COR-L47 (cell line): ENCODE measurements around the gene CIROP.

ENCODE experiments used
- DNase-seq: peaks from one replicate; lab custom pipeline; 2025; lab: John Stamatoyannopoulos, UW

The CIROP gene

DNA sequence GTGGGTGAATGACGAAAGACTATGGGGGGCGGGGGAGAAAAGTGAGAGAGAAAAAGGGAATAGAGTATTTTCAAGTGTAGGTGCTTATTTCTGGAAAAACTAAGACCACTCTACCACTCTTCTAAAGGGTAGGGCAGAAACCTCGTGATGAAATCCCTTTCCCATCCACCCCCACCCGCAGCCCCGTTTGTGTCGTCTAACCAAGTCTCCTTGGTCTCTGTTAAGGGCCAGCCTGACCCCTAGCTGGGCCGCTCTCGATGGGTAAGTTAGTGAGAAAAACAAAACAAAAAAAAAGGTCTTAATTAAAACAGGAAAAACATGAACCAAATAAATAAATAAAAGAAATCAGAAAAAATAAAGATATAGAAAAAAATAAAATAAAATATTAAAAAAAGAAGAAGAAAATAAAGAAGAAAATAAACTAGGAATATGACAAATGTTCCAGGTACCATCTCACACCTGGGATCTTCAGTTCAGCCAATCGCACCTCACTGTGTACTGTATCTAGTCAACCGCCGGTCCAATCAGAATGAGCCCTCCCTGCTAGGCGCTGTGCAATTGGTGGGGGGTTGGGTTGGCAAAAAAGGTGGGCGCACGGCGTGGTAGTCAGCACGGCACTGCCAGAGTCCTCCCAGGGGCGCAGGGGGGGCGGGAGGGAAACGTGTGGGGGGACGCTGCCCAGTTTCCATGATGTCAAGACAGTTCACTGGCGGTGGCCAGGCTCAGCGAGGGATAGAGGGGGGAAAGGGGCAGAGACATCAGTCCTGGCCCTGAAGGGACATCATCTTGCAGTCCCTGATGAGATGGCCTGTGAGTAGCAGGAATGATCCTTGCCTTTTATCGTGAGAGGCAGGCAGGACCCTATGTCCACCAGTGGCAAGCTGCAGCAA lies 37.7 kb downstream of the CIROP start:
- no peak for DNase-seq

DNA sequence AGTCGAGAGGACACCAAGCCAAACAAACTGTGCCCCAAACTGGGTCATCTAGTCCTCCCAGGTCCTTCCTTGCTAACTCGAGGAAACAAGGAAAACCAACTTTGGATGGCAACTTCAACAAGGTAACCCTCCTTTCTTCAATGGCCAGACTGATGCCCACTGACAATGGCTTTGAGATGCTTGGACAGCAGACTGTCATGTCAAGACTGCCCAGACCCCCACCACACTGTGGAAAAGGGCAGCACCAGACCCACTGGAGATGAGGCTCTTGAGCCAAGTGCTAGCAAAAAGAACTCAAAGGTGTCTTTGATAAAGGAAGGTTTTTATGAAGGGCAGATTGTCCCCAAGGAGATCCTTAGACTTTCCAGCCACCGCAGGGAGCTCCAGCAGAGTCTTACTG lies 38.4 kb downstream of the CIROP start:
- DNase-seq: no peak

DNA sequence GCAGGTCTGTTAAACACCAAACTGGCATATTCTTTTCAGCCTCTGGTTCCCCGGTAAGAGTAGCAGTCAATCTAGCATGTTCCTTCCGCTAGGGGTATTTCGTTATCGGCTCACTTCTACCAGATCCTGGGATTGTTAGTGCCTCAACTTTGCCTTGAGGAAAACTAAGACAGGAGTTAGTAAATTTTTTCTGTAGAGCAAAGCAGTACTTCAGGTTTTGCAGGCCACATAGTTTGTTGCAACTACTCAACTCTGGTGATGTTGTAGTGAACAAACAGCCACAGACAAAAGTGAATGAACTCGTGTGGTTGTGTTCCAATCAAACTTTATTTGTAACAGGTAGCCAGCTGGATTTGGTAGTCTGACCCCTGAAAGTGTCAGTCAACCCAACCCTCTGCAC lies 41.2 kb downstream of the CIROP start:
- no peak for DNase-seq

DNA sequence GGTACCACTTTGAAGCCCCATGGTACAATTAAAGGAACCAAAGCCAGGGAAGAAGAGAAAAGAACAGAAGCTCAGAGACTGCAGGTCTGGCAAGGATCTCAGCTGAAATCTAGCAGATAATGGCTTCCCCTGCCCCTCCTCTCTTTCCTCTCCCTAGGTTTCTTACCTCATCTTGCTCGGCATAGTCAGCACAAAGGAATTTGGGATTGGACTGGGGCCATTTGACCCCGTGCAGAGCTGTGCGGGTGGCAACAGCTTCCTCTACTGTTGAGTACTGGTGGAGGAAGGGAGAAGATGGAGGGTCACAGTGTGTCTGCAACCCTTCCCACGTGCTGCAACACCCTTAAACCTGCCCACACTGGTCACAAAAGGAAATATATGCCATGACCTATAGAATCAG lies 42.8 kb downstream of the CIROP start:
- DNase-seq: no peak

DNA sequence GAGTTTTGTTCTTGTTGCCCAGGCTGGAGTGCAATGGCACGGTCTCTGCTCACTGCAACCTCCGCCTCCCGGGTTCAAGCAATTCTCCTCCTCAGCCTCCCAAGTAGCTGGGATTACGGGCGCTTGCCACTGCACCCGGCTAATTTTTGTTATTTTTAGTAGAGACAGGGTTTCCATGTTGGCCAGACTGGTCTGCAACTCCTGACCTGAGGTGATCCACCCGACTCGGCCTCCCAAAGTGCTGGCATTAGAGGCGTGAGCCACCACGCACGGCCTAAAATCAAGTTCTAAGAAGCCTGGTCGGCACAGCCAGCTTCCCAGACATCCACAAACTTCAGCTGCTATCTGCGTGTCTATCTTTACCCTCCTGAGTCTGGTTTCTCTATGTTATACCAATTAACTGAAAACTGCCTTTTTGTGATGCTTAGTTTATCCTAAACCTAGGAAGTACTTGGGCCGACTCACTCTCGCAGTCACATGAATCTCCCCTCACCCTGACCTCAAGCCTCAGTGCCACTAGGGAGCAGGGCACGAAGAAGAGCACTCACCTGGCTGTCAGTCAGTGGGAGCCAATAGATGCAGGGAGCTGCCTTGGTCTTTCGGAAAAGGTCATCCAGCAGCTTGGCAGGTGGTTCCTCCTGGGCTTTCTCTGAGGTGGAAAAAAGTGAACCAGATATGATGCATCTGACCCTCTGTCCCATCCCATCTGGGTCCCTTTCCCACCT lies 44.1 kb downstream of the CIROP start:
- no peak for DNase-seq

DNA sequence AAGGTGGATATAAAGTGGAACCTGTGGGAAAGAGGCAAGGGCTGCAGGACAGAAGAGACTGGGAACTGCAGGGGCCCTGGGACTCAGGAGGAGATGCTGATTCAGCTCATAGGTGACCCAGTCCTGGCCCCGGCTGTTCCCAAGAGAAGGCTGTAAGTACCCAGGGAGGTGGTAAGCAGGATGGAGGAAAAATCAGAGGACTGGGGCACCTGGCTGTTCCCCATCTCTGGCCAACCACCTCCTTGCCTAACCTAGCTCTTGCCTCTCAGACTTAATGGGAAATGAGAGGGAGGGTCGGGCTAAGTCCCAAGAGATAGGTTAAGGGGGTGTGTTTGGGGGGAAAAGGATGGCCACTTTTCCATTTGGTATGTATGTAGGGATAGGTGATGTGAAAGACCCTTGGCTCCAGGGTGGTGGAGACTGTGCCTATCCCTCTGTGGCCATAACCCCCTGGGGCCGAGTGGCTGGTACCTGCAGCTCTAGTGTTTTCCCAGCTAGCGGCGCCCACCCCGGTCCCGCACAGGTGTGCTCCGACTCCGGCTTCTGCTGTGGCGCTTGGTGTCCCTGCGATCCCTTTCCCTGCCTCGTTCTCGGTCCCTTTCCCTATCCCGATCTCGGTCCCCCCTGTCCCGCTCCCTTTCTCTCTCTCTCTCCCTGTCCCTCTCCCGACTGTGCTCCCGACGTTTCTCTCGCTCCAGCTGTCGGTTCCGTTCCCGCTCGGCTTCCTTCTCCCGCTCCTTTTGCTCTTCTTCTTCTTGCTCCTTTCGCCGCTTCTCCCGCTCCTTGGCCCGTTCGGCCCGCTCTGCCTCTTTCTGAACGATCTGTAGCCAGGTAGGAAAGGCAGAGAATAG lies 45.9 kb downstream of the CIROP start:
- DNase-seq: no peak

DNA sequence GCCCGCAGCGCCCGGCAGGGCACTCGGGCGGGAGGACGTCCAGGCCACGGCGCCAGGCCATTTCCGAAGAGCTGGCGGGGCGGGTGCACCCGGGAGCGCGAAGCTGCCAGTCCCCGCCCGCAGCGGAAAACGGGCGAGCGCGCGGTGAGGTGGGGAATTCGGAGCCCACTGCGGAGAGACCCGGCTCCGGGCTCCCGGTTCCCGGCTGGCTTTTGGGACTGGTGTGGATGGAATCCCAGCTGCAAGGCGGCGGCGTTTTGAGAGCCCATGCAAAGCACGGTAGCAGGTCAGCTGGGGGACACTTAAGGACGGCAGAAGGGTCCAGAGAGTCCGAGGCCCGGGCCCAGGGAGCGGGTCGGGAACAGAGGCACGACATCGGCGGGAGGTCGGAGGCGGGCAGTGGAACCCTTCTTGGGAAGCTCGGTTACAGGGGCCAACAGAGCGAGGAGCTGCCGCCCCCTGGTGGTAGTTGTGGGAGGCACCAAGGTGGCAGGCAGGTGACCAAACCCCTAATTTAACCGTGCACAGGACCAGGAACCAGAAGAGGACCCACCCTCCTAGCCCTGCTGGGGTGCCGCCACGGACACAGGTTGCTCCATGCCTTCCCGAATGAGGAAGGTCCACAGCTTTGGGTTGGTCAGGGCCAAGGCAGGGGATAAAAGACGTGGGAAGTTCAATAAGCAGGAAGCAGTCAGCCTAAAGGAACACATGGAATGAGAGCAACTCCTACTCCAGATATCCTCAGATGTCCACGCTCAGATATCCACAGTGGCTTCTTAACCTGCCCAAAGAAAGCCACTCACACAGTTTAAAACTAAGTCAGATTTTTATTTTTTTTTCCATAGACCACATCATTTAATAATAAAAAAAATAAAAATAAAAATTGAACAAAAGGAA lies 46.8 kb downstream of the CIROP start:
- DNase-seq: no peak

DNA sequence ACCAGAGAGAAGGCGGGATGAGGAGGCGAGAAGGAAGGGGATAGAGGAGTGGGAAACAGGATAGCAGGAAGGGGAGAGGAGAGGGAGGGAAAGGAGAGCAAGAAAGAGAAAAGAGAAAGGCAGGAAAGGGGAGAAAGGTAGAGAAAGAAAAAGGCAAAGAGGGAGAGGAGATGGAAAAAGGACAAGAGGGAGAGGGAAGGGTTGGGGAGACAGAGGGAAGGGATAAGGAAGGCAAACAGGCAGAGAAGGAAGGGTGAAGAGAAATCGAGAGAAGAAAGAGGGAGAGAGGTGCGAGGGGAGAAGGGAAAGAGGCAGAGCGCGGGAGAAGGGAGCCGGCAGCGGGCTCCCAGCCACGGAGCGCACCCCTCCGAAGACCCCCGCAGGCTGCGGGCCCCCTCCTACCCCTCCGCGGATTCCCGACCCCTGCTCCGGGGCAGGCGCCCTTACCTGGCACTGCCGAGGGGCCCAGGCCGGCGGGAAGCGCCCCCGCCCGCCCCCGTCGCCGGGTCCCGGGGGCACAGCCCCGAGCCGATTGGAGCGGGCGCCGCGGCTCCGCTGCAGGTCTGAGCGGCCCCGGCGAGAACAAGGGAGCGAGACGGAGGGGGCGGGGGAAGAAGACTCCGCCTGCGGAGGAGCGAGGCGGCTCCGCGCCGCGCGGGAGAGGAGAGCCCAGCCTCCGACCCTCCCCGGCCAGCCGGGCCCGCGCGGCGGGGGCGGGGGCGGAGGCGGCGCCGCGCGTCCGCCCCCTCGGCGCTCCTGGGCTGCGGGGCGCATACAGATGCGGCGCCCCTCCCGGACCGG lies 47.6 kb downstream of the CIROP start, which contains the start of gene CDH24:
TSS of gene CDH24 (minus strand) at position 565 of the 801 bp plus-strand sequence. CDS start 1,787 bp downstream, outside the sequence.
- DNase-seq: no peak

DNA sequence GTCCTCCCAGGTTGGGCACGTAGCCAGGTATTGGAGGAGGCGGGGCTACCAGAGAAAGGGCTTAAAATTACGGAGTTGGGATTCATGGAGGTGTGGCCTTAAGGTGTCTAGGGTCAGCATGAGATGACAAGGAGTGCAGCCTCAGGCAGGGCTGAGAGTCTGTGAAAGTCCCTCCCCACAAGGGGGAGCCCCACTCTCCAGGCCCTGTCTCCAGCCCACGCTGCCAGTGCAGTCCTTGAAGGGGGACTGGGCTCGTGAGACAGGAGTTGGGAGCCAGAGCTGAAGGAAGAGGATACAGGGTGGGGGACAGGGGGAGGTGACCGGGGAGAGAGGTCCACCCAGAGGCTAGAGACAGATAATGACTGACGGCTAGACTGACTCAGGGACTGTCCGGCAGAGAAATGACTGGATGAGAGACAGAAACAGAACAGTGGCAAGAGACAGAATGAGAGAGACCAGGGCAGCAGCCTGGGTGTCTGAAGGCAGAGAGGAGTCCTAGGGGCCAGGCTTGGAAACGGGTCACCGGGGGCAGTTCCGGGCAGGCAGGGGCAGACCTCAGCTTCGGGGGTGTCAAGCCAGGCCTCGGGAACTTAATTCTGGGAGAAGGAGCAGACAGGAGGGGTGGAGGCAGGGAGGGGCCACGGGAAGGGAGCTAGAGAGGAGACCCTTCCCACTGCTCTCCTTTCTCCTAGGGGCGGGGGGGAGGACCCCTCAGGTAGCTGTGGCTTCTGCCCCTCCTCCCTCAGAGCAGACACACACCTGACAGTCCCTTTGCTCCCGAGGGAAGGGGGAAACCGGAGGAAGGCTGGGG lies 48.4 kb downstream of the CIROP start:
- no peak for DNase-seq

DNA sequence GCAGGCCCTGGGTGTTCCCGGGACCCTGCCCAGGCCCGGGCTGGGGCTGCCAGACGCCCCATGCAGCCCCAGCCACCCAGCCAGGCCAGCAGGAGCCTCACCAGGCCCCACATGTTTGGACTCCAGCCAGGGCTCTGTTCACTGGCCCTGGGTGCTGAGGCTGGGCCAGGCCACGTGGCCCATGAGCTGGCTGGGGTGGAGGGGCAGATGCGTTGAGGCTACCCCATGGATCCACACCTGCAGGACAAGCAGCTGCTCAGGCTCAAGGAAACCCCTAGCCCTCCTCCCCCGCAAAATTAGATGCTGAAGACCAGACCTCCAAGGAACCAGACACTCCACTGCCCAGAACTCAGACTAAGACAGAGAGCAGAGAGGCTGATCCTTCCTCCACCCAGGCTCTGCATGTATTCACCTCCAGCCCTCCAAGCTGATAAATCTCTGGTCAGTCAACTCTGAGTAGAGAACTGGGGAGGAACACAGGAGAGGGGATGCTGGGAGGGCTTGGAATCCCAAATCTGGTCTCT lies 49.1 kb downstream of the CIROP start:
- no peak for DNase-seq

DNA sequence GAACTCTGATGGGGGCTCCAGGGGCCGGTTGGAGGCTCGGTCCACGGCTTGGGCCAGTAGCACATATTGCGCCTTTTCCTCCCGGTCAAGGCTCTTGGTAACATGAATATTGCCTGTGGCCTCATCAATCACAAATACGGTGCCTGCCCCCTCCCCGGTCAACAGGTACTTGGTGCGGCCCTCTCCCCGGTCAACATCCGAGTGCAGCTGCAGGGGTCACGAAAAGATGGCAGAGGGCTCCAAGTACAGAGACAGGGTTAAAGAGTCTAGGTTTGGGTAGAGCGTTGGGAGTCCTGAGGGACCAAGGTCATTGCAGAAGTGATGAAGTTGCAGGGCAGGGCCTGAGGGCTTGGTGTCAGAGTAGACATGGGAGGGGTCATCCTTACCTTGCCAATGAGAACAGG lies 49.6 kb downstream of the CIROP start:
- no peak for DNase-seq

DNA sequence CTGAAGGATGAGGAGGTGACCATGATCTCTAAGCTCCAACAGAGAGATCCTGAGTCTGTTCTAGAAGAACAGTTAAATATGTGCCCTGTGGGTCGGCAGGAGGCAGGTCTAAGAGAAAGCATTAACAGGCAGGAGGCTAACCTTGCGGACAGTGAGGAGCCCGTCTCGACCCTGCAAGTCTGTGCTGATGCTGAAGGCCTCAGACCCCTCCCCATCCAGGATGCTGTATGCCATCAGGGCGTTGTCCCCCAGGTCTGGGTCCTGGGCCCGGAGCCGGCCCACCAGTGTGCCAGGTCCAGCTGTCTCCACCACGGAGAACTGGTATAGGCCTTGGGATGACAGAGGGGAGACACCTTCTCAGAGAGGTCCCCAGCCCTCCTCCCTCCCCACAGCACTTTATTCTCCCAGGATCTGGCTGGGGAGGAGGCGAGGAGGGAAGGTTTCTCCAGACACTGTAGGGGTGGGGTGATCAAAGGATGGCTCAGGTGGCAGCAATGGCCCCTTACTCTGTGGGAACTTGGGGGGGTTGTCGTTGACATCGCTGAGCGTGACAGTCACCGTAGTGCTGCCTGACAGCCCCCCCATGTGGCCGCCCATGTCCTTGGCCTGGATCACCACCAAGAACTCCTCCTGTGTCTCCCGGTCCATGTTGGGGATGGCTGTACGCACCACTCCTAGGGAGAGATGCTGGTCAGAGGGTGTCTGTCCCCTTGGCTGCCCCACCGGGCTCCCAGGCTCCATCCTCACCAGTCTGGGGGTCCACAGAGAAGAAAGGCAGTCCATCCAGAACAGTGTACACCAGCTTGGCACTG lies 50.6 kb downstream of the CIROP start:
- no peak for DNase-seq

DNA sequence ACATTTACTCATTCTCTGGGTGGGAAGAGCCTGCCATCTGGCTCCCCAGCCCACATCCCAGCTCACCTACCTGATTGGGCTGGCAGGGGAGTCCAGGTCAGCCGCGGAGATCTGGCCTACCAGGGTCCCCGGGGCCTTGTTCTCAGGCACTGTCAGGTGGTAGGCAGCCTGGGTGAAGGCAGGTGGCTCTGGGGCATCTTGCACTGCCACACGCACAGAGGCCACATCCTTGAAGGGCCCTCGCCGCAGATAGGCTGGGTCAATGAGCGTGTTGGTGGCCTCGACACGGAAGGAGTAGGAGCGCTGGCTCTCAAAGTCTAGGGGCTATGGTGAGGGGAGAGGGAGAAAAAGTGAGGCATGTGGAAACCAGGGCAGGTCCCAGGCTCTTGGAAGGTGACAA lies 51.4 kb downstream of the CIROP start:
- DNase-seq: no peak

DNA sequence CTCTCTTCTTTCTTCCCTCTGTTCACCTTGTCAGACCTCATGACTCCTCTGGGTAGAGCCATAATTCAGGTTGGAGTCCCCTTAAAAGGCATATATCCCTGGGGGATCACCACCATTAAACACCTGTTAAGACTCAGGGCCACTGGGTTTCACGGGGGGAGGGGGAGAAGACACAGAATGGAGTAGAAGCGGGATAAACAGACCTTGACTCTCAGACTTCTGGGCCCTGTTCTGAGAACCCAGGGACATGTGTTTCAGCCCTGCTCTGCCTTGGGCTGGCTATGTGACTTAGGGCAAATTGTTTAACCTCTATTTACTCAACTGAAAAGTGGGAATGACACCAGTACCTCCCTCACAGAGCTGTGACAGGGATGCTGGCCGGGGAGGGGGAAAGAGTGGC lies 52.1 kb downstream of the CIROP start:
- no peak for DNase-seq

DNA sequence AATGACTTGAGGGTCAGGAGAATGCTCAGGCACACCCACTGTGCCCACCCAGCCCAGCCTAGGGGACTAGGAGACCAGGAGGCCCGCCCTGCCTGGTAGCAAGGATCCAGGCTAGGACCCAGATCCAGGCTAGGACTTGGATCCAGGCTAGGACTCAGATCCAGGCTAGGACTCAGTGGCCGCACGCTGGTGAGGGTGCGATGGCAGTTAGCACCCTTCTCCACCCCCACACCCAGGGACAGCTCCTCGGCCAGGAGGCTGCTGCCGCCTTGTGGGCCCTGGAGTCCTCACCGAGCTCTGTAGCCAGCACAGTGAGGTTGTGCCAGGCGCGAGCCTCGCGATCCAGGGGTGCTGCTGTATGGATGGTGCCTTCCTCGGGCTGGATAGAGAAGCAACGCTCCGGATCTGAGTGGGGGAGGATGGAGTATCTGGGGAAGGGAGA lies 52.6 kb downstream of the CIROP start:
- DNase-seq: no peak

DNA sequence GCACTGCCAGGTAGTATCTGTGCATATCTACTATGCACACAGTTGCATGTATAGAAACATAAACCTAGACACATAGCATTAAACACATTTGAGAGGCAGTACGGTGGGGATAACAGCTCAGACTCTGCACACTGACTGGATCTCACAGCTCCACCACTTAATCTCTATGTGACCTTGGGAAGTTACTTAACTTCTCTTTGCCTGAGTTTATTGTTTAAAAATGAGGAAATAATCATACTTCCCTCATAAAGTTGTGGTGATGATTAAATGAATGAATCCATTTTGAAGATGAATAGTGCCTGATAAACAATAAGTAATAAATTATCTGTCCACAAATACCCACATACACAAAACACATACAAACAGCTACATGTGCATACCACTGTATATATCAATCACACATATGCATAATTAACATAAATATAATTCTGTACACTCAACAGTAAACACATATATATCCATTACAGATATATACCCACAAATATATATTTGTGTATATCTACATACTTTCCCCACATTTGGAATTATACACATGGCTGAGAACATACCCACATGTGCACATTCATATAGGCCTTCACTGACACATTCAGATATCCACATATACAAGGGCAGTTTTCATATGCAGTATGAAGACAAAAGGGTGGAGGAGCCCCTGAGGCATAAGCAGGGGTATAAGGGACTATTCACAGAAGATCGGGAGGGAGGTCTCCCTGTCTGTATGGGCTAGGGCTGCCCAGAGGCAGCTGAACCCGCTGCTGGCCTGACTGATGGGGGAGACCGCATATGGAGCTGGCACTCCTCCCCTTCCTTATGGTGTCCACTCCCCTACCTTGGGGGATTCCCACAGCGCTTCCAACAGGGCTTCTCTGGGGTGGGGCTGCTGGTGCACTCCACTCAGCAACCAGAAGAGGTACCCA lies 53.4 kb downstream of the CIROP start:
- DNase-seq: no peak
